ENCODE results near the gene SLC39A9.

SLC39A9 gene, protein sequence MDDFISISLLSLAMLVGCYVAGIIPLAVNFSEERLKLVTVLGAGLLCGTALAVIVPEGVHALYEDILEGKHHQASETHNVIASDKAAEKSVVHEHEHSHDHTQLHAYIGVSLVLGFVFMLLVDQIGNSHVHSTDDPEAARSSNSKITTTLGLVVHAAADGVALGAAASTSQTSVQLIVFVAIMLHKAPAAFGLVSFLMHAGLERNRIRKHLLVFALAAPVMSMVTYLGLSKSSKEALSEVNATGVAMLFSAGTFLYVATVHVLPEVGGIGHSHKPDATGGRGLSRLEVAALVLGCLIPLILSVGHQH

DNA sequence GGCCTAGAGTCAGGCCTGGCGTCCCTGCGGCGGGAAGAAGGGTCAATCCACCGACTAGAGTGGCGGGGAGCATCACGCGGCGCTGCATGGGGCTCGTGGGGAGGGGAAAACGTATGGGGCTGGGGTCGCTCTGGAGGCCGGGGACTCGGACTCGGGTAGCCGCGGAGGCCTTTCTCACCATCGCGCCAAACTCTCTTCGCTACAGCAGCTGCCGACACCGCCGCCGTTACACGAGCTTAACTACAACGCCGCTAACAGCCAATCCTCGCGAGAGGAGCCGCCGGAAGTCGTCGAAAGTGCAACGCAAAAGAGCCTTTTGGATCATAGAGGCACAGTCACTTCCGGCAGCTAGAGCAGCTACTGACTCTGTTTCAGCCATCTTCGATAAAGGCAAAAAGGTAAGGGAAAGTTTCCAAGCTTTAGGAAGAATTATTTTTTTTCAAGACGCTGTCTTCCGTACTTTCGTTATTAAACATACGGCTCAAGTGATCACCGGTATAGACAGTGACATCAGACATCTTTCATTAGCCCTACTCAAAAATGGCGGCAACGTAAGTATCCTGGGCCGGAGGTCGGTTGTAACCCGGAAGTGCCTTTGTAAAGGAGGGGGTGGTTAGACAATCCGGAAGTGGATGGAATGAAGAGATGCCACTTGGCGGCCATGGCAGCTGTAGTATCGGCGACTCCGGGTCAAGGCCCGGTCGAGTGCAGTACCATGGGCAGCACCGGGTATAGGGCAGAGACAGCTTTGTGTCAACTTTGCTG, at the start of gene SLC39A9, which contains the start of gene ERH:
TSS of gene SLC39A9 (plus strand) at position 640 of the 765 bp plus-strand sequence. CDS start 678 bp downstream, outside the sequence.
TSS of gene ERH (minus strand) at position 247 of the 765 bp plus-strand sequence. CDS start at position 181, 66 bp downstream.
- FAIRE-seq: no peak
- TF ChIP-seq, protein P1, sequence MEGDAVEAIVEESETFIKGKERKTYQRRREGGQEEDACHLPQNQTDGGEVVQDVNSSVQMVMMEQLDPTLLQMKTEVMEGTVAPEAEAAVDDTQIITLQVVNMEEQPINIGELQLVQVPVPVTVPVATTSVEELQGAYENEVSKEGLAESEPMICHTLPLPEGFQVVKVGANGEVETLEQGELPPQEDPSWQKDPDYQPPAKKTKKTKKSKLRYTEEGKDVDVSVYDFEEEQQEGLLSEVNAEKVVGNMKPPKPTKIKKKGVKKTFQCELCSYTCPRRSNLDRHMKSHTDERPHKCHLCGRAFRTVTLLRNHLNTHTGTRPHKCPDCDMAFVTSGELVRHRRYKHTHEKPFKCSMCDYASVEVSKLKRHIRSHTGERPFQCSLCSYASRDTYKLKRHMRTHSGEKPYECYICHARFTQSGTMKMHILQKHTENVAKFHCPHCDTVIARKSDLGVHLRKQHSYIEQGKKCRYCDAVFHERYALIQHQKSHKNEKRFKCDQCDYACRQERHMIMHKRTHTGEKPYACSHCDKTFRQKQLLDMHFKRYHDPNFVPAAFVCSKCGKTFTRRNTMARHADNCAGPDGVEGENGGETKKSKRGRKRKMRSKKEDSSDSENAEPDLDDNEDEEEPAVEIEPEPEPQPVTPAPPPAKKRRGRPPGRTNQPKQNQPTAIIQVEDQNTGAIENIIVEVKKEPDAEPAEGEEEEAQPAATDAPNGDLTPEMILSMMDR (IDR thresholded peaks at IDR 0.05; ENCODE audit: insufficient read depth, missing control alignments): no peak
- DNase-seq (ENCODE audit: insufficient read length, low spot score): peak; percentile 62

DNA sequence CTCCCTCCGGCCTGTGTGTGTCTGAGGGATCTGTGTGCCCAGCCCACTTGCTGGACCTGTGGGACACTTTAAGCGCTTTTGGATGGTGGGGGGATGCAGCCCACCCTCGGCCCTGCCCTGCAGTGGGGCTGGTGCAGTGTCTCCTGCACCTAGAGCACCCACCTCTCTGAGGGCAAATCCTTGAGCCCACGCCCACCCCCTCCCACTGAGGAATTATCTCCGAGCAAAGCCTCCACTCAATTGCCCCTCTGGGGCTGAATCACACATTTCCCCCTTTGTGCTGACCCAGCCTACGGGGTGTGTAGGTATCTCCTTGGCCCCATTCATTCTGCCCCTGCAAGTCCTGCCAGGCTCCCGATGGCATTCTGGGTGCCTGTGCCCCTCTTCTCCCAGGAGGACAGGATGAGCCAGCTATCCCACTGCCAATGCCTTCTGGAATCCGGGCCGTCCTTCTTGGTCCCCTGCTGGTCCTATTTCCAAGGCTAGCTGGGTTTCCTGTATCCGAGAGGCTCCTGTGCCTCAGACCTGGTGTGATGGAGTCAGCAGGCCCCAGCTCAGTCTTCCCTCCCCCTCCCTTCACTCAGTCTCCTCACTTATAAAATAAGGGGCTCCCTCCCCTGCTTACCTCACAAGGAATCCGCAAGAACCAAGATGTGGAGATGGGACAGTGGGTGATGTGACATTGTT, 49.3 kb upstream of the SLC39A9 start:
- DNase-seq (ENCODE audit: insufficient read length, low spot score) (no peak), FAIRE-seq (no peak)
- TF ChIP-seq, protein P1 (IDR thresholded peaks at IDR 0.05; ENCODE audit: insufficient read depth, missing control alignments): no peak

DNA sequence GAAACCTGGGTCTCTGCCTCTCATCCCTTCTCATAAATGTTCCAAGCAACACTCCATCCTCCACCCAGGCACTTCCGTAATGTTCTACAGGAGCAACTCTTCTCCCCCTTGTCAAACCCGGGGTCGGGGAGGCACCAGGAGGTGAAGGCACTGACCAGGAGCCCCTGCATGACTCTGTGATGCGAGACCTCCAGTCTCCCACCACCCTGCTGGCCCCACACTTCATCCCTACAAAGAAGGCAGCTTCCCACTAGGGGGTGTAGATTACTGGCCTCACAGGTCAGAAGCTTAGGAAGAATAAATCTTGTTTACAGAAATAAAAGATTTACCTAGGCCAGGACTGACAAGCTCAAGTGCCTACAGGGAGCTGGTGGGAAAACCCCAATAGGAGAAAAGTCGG, 47.6 kb upstream of the SLC39A9 start:
- DNase-seq (ENCODE audit: insufficient read length, low spot score): no peak
- FAIRE-seq: no peak
- TF ChIP-seq, protein P1 (IDR thresholded peaks at IDR 0.05; ENCODE audit: insufficient read depth, missing control alignments): no peak

DNA sequence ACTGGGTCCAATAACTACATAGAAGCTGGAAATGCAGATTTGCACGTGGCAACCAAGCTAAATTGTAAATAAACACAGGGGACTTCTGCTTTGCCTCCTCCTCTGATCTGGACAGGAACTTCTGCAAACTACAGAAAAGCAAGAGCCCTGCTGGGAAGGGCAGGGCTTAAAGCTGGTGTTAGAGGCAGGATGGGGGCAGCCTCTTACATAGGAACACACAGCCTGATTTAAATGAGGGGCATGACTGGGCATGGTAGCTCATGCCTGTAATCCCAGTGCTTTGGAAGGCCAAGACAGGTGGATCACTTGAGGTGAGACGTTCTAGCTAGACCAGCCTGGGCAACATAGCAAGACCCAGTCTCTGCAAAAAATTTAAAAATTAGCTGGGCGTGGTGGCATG, 47.1 kb upstream of the SLC39A9 start:
- no peak for FAIRE-seq
- TF ChIP-seq, protein P1 (IDR thresholded peaks at IDR 0.05; ENCODE audit: insufficient read depth, missing control alignments): no peak
- DNase-seq (ENCODE audit: insufficient read length, low spot score): no peak

DNA sequence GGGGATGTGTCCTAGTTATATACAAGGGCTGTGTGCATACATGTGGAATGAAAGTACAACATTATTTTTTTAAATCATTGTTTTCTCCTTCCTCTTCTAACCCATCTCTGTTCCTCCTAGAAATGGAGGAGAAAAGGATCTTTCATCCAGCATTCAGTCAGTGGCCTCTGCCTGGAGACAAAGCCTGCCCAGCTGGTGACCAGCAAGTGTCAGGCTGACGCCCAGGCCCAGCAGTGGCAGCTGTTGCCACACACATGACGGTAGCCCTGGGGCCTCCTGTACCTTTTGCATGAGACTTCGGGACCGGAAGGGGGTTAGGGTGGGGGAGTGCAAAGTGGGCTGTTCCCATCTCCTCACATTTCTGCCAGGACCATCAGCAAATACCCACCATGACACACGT, 46.6 kb upstream of the SLC39A9 start:
- FAIRE-seq: no peak
- no peak for DNase-seq (ENCODE audit: insufficient read length, low spot score)
- TF ChIP-seq, protein P1 (IDR thresholded peaks at IDR 0.05; ENCODE audit: insufficient read depth, missing control alignments): no peak

DNA sequence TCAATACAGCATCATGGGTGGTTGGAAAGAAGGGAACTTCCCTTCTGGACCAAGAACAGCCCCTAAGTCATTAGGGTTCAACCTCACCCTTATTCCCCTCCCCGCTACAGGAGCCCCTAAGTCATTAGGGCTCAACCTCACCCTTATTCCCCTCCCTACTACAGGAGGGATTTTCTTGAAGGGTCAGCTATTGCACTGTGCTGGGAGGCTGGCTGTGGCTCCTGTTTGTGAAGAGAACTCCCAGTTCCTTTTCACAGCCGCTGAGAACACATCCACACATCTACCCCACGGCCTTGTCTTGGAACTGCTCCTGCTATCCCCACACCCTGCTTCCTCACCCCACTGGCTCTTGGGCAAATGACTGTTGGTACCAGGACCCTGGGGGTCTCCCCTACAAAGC, 45.3 kb upstream of the SLC39A9 start:
- DNase-seq (ENCODE audit: insufficient read length, low spot score): no peak
- TF ChIP-seq, protein P1 (IDR thresholded peaks at IDR 0.05; ENCODE audit: insufficient read depth, missing control alignments): no peak
- no peak for FAIRE-seq

Data from D721Med (cell line).